Measurements from ENCODE around the gene CIZ1.

Gene CIZ1

GRCh38 chr9:128213746-128214497, 22.6 kb upstream of the CIZ1 start:
- no peak for DNase-seq

- no peak for DNase-seq
These were observed 20.6 kb upstream of the CIZ1 start for GRCh38 chr9:128211981-128212281.

- no peak for DNase-seq
These were observed 20.0 kb upstream of the CIZ1 start for GRCh38 chr9:128211186-128211980.

DNA sequence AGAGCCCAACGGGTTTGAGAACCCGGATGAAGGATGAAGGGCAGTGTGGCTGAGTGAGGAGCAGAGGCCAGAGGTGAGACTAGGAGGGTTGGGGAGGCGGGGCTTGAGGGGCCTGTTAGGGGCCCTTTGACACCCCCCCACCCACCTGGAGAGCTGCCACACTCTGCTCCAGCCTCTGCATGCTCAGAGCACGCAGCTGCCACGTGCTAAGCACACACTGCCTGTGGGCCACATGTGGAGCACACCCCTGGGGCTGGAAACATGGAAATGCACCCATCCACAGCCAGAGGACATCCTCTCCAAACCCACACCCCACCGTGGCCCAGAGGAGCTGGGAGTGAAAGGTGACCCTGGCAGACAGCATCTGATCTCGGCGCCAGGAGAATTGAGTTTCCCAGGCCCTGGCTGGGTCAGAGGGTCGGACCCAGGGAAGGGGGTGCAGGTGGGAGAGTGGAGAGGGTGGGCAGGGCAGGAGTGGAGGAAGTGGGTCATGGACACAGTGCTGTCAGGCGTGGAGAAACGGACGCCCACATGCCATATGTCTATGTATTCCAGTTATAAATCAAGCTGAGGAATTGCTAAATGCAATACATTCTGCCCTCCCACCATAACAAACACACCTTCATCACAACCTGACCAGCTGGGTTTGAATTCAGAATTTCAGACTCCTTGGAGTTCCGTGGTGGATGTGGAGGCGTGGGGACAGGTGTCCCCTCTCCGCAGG, 17.7 kb upstream of the CIZ1 start:
- DNase-seq, result no peak

DNA sequence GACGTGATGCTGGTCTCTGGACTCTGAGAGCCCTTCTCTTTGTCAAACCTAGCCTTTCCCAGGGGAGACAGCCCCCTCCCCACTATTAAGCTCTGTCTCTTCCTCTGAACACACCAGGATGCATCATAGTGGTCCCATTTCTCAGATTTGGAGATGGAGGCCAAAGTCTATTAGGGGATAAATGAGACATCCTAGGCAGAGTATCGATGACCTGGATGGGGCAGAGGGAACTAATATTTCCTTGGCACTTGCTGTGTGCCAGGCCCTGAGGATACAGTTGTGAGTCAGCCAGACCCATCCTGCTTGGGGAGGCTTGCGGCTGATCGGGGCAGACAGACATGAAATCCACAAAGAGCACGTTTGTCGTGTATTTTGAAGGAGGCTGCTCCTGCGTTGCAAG, 17.0 kb upstream of the CIZ1 start:
- DNase-seq, result no peak

GRCh38 chr9:128206916-128207910, 15.8 kb upstream of the CIZ1 start:
- DNase-seq, result no peak

- no peak for DNase-seq
These were observed 15.1 kb upstream of the CIZ1 start for GRCh38 chr9:128206484-128206883.

DNA sequence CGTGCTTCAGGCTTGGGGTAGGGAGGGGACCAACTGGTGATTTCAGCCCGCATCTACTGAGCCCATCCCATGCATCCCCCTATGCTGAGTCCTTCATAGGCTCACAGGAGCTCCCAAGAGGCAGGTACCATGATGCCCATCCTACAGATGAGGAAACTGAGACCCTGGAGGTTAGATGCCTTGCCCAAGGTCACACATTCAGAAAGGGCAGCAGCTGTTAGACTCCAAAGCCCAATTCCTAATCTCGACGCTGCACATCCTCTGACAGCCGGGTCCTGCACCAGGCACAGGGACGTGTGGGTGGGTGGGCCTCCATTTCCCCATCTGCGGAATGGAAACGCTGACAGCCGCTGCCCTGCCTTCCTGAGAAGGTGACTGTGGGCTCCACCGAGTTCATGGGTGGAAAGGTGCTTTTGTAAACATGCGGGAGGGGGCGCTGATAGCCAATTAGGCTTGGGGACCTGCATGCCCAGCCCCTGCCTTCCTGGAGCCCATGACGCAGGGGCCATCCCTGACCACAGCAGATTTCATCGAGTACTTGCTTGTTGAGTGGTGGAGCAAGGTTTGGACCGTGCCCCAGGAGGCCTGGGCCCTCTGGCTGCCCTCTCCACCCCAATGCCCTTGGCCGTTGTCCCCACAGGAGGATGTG, 14.0 kb upstream of the CIZ1 start:
- DNase-seq, result no peak

DNA sequence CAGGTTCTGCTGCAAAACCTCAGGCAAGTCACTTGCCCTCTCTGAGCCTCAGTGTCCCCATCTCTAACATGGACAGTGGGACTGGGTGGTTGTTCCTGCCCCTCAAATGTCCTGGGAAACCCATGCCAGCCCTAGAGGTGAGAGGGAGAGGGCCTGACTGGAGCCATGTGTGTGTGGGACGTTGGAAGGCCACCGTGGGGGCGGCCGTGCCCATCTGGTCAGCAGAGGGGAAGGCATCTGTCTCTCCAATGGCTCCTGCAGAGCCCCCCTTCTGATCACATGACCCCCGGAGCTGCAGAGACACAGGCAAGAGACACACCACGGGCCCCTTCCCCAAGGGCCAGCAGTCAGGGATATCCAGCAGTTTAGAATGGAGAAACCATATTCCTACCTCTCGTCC, 13.5 kb upstream of the CIZ1 start:
- DNase-seq, result no peak

GRCh38 chr9:128203707-128204551, 12.6 kb upstream of the CIZ1 start:
- no peak for DNase-seq

GRCh38 chr9:128203024-128203706, 11.8 kb upstream of the CIZ1 start, which contains the start of gene DNM1:
TSS of gene DNM1 (plus strand) at chr9:128203379. CDS start at chr9:128203471, 92 bp downstream.
- peak; percentile 88 for DNase-seq

DNA sequence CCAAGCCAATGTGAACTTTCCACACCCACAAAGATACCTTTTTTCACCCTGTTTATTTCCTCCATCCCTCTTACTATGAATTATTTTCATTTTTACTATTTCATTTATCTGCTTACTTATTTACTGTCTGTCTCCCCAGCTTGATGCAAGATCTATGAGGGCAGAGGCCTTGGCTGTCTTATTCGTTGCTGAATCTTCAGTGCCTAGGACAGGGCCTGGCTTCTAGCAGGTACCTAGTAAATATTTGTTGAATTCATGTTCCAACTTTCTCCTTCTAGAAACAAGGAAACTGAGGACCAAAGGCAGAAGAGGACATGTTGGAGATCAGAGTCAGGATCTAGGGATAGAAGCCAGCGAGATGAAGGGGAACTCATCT, 11.3 kb upstream of the CIZ1 start:
- no peak for DNase-seq

DNA sequence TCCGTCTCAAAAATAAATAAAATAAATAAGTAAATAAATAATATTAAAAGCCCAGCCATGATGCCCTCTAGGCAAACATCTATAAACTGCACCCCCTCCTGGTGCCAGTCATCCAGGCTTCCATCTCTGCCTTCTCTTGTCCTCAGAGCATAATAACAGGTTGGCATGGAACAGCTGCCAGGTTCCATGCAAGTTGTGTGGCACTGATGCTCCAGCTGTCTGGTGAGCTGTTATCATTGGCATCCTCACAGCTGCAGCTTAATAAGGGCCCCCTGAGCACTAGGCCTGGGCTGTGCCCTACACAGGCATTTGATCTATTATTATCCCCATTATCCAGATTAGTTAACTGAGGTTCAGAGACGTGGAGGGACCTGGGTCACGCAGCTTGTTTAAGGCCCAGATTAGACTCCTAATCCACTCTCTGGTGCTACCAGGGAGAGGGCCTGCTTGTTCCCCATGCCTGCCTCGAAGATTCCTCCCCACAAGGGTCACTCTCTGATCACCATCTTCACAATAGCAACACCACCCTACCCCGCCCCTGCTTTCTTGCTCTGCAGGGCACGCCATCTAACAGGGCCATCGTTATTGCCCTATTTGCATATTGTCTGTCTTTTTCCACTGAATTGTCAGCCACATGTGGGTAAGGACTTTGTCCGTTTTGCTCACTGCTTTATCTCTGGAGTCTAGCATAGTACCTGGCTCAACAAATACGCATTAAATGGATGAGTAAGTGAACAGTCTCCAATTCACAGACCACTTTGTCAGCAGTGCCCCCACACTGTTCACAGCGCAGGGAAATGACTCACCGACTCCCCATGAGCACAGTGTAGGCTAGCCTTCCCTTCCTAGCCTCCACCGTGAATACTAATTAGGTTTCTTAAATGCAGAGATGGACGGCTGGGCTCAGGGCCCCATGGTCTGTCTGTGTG, 10.3 kb upstream of the CIZ1 start:
- DNase-seq, result no peak

DNA sequence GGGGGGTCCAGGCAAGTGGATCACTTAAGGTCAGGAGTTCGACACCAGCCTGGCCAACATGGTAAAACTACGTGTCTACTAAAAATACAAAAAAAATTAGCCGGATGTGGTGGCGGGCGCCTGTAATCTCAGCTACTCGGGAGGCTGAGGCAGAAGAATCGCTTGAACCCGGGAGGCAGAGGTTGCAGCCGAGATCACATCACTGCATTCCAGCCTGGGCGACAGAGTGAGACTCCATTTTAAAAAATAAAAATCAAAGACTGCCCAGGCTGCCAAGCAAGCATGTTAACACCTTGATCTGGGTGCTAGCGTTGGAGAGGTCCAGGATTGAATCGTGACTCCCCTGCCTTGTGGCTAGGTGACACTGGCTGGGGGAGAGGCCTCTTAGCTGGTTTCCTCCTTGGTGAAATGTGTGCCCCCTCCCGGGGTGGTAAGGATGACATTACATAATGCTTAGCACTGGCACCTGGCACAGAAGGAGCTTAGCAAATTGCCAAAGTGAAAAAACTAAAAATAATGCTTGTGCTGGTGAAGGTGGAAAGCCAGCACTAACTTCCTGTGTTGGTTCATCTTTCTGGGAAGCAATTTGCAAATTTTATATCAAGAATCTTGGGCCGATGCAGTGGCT, 2.2 kb upstream of the CIZ1 start:
- DNase-seq, result no peak

- DNase-seq, result peak; percentile 87
These were observed 1.4 kb upstream of the CIZ1 start for GRCh38 chr9:128192601-128193371.

DNA sequence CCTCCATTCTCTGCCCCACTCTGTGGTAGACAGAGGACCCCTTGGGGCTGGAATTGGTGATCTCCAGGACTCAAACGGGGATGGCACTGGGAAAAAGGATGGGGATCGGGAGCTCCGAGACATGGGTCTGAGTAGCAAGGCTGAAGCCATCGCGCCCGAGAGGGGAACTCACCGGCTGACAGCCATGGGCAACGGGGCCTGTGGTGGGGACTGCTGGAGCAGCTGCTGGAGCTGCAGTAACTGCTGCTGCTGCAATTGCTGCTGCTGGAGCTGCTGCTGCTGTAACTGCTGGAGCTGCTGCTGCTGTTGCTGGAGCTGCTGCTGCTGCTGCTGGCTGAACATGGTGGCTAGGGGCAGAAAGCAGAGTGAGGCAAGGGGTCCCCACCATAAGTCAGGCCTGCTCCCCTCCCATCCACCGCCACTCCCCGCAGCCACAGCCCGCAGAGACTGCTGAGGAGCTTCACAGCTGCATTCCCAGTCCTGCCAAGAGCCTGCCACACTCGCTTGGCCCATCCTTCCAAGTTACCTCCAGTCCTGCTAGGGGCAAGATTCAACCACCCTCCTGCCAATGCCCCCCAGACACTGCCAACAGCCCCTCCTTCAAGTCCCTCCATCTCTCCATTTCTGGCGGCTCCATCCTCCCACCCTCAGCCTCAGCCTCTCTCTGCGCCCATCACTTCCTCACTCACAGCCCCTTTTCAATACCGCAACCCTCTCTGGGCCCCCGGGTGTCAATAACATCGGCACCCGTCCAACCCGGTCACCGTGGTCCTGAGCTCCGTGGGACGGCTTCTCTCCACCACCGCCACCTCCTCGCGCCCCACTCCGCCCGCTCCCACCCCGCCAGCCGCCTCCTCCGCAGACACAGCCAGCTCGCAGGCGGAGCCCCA, 611 bp downstream of the CIZ1 start:
- no peak for DNase-seq

DNA sequence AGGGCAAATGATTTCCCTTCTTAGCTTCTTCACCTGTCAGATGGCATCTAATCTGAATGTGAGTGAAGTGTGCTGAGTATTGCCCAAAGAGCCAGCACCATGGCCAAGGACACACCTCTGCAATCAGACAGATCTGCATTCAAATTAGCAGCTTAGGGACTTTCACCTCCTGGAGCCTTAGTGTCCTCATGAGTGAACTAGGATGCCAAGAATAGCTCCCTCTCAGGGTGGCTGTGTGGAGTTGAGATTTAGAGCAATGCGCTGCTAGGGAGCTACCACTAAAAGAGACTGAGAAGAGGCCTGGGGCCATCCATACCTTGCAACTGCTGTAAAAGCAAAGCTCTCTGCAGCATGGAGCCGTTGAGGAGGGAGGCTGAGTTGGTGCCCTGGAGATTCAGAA, 1.4 kb downstream of the CIZ1 start:
- DNase-seq, result peak; percentile 31

Measured in RPMI8226 (cell line).